NCI-H2227 (cell line): Measurements from ENCODE around the gene SLC23A2.
"Not testable (repeated sequence)": the region's sequence is repeated elsewhere in the genome, so short reads cannot be mapped to it uniquely, and the experiment has no call there.

Experiments used
- DNase-seq: peaks from one replicate; lab custom pipeline; 2025; ENCODE audit not compliant: unreplicated experiment; lab: John Stamatoyannopoulos, UW

Gene SLC23A2

GRCh38 chr20:4853004-4853403 lies 148.3 kb downstream of the SLC23A2 start:
- DNase-seq, result no peak

- no peak for DNase-seq
Observed at GRCh38 chr20:4850960-4851359, 150.3 kb downstream of the SLC23A2 start.

- not testable (repeated sequence) for DNase-seq
Observed at GRCh38 chr20:4848829-4849228, 152.5 kb downstream of the SLC23A2 start.

GRCh38 chr20:4848041-4848440 lies 153.3 kb downstream of the SLC23A2 start:
- no peak for DNase-seq

- no peak for DNase-seq
Observed at GRCh38 chr20:4846821-4847220, 154.5 kb downstream of the SLC23A2 start.

GRCh38 chr20:4844751-4845465 lies 156.4 kb downstream of the SLC23A2 start:
- DNase-seq, result no peak

GRCh38 chr20:4844325-4844724 lies 157.0 kb downstream of the SLC23A2 start:
- DNase-seq, result no peak

GRCh38 chr20:4840801-4841200 lies 160.5 kb downstream of the SLC23A2 start:
- DNase-seq, result no peak

GRCh38 chr20:4838526-4838925 lies 162.8 kb downstream of the SLC23A2 start:
- no peak for DNase-seq

GRCh38 chr20:4837760-4838159 lies 163.6 kb downstream of the SLC23A2 start:
- DNase-seq, result no peak

GRCh38 chr20:4836935-4837334 lies 164.4 kb downstream of the SLC23A2 start:
- no peak for DNase-seq

- DNase-seq, result no peak
Observed at GRCh38 chr20:4836473-4836872, 164.8 kb downstream of the SLC23A2 start.

- peak; percentile 16 for DNase-seq
Observed at GRCh38 chr20:4835244-4836177, 165.8 kb downstream of the SLC23A2 start.

GRCh38 chr20:4833074-4833728 lies 168.1 kb downstream of the SLC23A2 start:
- DNase-seq, result no peak

GRCh38 chr20:4832469-4832868 lies 168.8 kb downstream of the SLC23A2 start:
- DNase-seq, result no peak

- no peak for DNase-seq
Observed at GRCh38 chr20:4830696-4831095, 170.6 kb downstream of the SLC23A2 start.

GRCh38 chr20:4830259-4830658 lies 171.1 kb downstream of the SLC23A2 start:
- no peak for DNase-seq

GRCh38 chr20:4829514-4830215 lies 171.6 kb downstream of the SLC23A2 start:
- DNase-seq, result no peak

GRCh38 chr20:4828830-4829513 lies 172.3 kb downstream of the SLC23A2 start:
- DNase-seq, result no peak

GRCh38 chr20:4821590-4821989 lies 179.7 kb downstream of the SLC23A2 start:
- no peak for DNase-seq
